Endothelial cell of umbilical vein (primary cell): ENCODE results near the gene TRPC4AP.

Experiments used
- CTCF ChIP-seq, 2 donors: IDR thresholded peaks; 1 replicate in 1 of 2; 2 replicates in 1 of 2; pipeline ENCODE4 v1.5.1; 2011; ENCODE audit warnings: low read length in 2 of 2, mild to moderate bottlenecking in 2 of 2, moderate library complexity in 2 of 2, control low read depth in 1 of 2, inconsistent platforms in 1 of 2, low read depth in 1 of 2; ENCODE audit not compliant: insufficient read depth in 1 of 2; ENCODE audit errors: extremely low read depth in 1 of 2
- EZH2 ChIP-seq: IDR thresholded peaks from 2 replicates; pipeline ENCODE4 v1.6.1; 2012; ENCODE audit warnings: borderline replicate concordance, low read depth, mild to moderate bottlenecking, moderate library complexity, low read length, inconsistent platforms; ENCODE audit not compliant: severe bottlenecking
- MYC ChIP-seq: IDR thresholded peaks from one replicate; pipeline ENCODE4 v1.6.1; 2011; ENCODE audit warnings: mild to moderate bottlenecking, low read depth, low read length
- POLR2A ChIP-seq: IDR thresholded peaks from 2 replicates; pipeline ENCODE4 v1.6.1; 2012; ENCODE audit warnings: low read depth, mild to moderate bottlenecking, control low read depth, low read length

GRCh38 chr20:34967421-34967820 is 125.2 kb downstream of the TRPC4AP start:
- TF ChIP-seq CTCF (IDR thresholded peaks at IDR 0.05; ENCODE audit: extremely low read depth in 1 of 2, insufficient read depth in 1 of 2, low read depth in 1 of 2, low read length in 2 of 2) (no peak), POLR2A (no peak), MYC (no peak), EZH2 (no peak)
